Amniotic stem cell (primary cell): ENCODE data around the gene PRDM1.
A peak's percentile ranks its signal among the peaks of the same experiment; 100 is the strongest.

Experiments
- DNase-seq: peaks from one replicate; lab custom pipeline; 2025; lab: John Stamatoyannopoulos, UW

The PRDM1 gene

DNA sequence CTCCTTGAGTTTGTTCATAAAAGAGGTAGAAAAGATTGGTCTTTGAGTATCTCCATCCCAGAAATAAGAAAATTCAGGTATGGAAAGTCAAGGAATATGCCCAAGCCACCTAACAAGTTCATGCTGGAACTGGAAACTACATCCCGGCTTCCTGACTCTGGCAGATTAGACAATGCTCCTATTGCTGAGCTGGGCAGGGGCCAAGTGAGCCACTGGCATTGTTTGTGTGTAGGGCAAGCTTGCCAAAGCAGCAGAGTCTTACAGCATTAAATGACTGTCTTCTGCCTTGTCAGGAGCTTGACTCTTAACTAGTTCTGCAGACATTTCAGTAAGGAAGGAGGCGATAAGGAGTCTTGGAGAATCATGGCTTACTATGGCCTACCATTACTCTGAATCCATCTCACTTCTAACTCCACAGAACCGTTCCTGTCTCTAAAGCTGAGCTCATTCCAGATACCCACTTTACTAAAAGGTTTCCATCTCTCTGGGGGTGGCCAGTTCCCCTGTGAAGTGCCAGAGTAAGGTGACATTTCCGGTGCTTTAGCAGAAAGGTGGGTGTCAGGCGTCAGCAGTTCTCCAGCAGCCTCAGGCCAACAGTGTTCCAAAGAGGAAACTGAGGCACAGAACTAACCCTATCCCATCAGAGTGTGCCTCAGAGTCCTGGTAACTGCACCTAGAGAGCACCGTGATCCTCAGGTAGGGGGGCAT, 30.1 kb downstream of the PRDM1 start:
- DNase-seq, result no peak

DNA sequence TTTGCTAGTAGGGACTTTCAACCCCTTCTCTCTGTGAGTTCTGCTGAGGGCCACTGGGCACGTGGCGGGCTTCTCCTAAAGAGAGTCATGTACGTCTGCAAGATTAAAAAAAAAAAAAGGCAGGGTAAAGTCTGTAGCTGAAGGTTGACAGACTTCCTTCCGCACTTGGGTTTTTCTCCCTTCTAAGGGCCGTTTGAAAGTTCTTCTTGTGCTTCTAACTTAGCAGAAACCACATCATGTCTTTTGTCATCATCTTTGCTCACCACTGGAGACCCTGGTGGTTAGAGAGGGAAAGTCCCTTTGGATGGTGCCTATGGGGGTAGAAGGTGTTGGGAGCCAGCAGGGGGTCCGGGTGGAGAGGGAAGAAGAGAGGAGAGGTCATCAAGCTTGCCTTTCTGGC, 31.4 kb downstream of the PRDM1 start:
- no peak for DNase-seq

DNA sequence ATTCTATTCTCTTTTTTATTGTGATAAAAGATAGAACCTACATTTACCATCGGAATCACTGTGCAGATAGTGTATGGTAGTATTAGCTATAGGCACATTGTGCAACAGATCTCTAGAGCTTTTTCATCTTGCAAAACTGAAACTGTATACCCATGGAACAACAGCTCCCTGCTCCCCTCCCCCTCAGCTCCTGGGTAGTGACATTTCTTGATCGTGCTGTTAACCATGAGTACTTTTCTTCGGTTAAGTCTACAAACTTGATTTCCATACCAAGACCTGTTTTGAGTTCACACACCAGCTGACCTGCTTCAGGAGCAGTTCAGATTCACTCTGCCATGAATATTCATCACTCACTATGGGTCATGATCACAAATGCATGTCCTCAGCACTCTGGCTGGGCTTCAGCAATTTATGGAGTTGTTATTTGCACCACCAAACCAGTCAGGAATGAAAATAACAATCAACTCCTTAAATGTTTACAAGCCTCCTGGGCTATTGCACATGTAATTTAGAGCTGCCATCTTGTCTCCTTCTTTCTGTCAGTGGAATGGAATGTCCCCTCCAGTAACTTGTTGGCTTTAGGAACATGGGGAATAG, 32.8 kb downstream of the PRDM1 start:
- DNase-seq, result no peak

DNA sequence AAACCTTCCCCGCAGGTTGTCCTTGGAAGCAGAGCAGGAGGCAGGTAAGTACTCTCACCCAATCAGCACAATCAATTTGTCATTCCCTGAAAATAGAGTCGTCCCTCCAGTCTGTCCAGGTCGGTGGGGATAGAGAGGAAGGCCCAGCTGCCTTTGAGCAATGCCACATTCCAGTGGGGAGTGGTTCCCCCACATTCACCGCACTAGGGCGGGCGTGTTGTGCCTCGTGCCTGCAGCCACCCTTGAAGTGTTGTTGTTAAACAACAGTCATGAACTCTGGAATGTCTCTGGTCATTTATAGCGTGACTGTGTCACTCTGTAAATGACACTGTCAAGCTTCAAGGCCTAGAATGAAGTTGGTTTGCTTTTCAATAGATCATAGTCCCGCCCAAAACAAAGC, 33.4 kb downstream of the PRDM1 start:
- no peak for DNase-seq

DNA sequence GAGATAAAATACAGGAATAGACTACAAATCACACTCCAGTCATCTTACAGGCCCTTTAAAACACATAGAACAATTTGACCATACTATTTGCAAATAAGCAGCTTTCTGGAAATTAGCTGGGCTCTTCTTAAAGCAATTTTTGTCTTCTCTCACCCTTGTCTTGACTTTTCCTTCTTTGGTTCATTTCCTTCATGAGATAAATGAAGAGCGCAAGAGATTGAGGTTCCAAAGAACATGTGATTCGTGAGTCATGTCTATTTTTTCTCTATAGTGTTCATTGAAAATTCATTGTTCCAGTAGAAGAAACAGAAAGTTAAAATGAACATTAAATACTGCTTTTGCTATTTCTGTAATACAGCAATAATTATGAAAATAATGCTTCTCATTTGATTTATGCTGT, 33.9 kb downstream of the PRDM1 start:
- DNase-seq, result no peak

DNA sequence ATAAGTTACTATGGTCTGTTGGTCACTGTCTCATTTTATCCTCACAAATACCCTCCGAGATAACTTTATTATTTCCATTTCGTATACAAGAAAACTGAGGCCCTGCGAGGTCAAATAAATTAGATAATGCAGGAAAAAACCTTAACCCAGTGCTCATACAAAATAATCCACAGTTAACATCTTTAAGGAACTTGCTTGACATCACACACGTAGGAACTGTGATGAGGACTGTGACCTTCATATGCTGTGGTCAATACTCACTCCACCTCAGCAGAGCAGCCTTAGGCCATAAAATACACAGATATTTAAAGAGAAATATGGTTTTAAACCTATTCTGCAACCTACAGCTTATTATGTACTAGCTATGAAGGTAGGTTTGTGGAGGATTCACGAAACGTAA, 34.3 kb downstream of the PRDM1 start:
- no peak for DNase-seq

DNA sequence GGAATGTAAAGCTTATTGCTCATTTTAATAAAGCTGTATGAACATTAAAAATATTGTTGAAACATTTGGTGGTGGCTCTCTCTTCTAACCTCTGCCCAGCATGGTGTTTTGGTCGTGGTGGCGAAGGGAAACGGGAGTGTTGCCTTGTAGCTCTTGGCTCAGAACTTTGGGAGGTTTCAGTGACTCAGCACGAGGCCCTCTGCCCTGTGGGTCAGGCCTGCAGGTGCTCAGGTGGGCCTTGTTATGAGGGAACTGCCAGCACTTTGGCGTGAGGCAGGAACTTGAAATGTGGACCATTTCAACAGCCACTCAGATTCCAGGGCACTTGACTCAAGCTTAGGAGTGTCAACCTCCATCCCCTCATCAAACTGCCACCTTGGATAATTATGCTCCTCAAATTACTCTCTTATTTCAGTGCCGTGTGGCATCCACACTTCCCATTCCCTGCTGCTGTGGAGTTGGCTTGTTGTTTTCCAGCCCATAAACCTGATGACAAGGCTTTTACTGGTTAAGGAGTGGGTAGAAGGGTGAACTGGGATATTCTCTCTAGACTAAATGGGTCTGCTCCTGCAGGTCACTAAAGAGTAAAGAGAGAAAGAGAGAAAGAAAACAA, 36.3 kb downstream of the PRDM1 start:
- DNase-seq, result no peak

DNA sequence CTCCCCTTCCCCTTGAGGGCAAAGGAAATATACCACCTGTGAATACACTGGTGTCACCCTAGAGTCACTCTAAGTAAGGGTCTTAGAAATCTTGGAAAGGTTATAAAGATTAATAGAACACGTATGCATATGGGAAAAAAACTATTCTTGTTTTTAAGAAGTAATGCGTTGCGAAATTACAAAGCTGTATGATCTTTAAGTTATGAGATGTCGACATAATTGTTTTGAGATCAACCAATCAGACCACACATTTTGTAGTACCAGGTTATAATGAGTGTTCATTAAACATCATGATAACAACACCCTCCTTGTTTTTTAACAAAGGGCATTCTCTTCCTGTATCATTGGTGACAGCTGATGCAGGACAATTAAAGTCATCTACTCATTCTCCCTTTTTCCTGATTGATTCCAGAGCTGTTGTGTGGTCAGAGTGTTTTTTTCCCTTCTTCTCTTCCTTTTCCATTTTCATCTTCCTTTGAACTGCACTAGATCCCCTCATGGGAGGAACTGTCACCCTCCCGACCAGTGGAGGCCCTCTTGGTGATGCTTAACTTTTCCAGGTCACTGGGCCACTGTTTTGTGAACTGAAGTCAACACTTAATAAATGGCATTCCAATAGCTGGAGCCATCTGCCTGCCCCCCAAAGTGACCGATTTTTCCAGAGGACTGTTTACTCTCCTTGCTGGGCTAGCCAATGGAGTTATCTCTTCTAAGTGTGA, 37.0 kb downstream of the PRDM1 start:
- DNase-seq, result no peak

DNA sequence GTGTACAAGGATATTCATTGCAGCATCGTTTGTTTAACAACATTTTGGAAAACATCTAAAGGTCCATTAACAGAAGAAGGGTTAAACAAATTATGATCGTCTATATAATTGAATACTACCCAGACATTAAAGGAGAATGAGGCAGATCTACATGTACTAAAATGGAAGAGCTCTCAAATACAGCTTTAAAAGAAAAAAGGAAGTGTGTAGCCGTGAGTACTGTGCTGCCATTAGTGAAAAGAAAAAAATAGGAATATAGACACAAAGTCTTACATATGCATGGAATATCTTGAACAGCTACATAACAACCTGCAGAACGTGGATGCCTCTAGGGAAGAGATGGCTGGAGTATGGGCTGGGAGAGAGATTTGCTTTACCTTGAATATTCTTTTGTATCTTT, 37.9 kb downstream of the PRDM1 start:
- no peak for DNase-seq

DNA sequence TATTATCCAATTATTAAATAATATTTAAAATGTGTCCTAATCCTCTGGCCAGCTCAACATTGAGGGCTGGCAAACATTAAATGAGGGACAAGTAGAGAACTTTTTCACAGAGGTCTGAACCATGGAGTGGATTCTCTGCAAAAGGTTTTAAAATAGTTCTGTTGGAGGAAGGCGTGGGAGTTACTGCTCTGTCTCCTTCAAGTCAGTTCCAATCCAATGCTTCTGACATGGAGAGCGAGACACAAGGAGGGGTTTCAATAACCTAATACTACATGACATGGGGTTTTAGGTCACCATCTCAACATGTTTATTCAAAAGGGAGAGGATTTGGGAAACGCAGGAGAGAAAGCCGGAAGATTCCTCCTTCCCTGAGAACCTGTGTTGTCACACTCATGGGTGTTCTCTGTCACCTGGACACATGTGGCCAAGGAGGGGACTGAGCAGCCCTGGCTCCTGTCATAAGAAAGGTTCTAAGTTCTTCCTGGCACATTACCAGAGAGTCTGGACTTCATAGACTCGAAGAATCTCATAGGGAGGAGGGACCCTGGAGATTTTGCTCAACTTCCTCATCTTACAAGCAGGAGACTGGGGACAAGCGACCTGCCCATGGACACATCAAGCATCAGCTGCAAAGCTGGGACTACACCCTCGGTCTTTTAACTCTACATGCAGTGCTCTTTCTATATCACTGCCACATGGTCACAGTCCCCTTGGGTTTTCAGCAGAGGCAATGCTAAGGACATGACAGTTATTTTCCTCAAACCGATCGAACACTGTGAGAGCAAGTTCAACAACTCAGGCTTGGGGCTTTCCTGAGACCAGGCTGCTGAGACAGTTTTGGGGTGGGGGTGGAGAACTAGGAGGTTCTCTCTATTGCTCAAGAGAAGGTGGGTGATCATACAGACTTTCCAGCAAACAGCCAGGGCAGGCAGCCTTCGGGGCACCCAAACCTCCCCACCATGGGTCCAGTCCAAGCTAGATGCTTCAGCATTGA, 38.6 kb downstream of the PRDM1 start:
- no peak for DNase-seq

DNA sequence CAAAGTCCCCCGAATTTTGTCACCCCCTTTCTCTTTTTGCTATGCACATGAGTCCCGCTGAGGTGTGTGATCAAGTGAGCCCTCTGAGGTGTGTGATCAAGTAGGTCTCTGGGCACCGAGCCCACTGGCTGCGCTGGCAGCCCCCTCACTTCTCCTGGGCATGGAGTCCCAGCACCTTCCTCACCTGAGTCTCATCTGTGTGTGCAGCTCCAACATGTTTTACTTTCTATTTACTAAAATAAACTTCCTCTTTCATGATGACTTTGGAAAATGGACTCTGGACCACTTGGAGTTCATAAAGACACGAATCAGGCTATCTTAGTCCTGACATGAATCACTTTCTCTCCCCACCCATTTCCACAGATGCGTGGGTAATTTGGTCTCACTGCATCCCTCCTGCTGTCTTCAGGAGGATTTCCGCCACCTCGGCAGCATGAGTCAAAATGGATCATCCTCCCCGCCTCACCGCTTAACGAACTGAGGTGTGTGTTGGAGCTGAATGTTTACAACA, 39.8 kb downstream of the PRDM1 start:
- DNase-seq, result no peak

DNA sequence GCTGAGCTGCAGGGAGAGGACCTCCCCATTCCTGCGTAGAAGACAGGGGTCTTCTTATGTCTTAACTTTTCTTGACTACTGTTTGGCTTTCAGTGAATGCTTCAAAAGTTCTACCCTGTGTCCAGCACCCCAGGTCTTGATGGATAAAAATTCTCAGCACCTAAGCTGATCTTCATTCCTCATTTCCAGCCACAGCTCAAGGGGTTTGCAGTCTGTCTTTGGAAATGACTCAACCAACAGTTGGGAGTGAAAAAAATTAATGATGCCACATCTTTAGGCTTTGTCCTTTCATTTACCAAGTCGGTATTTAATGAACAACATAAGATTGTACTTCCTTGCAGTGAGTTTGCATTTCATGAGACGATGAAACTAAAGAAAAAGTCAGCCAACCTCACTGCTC, 40.3 kb downstream of the PRDM1 start:
- DNase-seq, result no peak

DNA sequence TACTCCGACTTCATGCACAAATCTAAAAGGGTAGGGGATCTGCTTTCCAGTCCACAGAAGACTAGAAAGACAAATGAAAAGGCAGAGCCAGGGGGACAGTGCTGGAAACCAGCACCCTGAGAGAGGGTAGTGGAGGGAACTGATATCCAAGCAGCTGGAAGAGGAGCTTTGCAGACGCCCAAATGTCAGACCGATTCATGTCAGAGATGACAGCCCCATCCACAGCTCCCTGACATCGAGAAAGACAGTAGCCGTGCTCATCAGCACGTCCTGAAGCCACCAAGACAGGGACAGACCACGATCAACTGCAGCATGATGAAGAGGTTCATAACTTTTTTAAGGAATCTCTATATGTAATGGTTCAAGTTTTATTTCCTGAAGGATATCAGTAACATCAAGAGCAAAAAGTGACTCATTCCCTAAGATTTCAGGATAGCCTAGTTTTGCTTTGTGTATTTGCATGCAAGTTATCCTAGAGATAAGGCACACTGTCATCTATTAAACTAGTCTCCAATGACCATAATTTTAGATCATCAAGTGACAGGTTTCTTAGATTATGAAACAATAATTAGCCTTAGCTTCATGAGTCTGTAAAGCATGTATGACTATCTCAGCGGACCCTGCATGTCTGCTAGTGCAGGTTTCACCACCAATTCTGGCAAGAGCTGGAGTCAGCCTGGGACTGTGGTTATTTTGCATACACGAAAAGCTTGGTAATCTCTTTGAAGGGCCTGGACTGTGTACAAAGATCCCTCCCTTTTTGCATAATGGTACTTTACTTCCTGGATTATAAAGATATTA, 43.0 kb downstream of the PRDM1 start:
- DNase-seq, result peak; percentile 55

DNA sequence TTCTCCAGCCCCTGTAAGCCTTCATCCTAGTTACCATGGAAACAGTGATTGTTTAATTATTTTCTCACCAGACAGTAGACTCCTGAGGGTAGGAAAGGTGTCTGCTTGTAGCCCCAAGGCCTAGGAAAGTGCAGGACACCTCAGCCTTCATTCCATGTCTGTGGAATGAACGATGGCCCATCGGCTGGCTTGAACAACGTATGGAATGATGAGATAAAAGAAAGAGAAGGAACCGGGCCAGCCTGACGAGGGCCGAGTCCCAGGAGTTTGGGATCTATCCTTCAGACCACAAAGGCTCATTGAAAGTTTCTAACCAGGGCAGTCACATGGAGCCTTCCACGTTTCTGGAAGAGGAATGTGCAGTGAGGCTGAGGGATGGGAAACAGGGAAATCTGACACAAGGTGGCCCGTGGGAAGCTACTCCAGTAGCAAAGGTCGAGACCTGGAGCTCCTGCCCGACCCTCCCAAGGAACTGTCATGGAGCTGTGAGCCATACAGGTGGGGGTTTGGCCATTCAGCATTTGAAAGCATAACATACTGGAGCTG, 46.1 kb downstream of the PRDM1 start:
- no peak for DNase-seq

DNA sequence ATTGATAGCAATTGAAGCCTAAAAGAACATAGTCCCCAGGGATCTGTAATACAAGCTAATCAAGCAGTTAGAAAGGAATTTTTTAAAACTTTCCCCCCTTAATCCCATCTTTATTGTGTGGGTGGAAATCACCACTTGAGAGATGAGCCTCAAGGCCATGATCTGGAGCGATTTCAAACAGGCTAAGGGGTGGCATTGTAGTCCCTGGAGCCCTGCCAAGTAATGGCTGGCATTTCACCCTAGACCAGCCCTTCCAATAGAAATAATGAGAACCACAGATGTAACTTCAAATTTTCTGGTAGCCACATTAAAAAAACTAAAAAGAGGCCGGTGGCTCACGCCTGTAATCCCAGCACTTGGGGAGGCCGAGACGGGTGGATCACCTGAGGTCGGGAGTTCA, 46.9 kb downstream of the PRDM1 start:
- no peak for DNase-seq

DNA sequence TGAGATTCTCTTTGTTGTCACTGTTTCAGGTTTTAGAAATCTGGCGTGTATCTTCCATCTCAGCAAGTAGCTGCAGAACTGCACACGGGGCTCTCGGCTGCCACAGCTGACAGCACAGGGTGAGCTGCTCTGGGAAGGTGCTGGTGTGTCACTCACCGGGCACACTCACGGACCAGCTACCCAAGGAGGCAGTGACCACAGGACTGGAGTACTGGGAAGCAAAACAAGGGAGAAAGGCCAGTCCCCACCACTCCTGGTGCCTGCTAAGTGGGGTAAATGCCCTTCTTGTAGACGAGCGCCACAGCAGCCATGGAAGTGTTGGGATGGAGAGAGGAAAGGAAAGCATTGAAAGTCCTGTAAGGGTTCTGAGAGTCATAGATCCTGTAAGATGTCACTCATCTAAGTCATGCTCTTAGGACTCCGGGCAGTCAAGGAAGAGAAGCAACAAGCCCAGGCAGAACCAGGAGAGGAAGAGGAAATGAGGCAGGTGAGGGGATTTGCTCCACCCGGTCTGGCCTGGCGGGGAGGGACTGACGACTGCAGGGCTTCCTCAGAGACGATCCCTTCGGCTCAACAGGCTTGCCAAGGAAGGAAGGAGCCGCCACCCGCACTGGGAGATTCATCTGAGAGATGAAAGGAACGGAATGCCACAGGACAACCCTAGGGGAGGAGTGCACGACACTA, 48.1 kb downstream of the PRDM1 start:
- no peak for DNase-seq

DNA sequence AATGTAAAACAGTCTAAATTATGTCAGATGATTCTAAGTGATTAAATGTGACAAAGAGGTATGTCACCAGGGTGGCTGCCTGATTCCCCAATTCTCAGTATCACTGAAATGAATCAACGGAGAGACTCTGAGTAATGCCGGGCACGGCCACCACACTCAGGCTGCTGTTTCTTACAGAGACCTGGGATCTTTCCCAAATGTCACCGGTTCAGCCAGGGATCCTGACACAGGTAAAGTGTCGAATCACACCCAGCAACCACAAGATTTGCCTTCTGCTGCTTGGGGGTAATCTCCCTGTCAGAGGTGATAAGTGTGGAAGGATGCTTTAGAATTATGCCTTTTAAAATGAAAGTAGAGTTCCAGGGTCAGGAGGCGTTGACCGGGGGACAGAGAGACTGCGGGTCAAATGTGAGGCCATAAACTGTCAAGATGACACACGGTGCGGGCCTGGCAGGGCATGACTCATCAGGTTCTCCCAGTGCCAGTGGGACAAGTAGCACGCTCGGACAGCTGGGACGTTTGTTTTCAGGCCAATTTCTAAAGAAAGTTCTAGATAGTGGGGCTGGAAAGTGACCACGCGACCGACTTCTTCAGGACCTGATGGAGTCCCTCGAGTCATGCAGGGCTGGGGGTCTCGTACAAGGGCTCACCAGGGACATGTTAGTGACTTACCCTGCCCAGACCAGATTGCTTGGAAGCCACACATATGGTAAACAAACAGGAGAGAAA, 48.9 kb downstream of the PRDM1 start:
- DNase-seq, result no peak

DNA sequence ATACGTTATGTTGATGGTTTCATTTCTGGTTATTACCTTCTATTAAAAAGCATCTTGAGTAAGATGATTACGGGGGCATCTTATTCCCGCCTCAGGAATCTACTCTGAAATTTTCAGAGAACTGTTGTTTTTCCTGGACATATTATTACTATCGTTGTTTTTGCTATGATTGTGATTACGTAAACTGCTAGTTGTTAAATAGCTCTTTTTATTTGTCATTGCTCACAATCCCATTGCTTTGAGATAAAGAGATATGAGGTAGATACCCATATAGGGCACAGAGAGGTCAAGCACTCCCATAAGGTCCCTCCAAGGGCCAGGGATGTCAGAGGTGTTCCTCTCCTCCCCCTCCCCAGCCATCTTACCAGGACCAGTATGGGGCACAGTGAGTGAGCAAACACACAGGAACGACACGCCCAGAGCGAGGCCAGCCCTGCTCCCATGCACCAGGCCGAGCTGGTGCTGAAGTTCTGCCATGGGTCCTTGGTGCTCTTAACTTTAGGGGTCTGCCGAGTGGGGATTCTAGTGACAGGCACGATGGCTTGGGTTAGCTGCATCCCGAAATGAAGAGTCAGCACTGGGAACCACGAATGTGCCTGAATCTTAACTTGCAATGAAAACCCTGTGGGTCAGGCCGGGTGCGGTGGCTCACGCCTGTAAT, 49.9 kb downstream of the PRDM1 start:
- DNase-seq, result no peak

DNA sequence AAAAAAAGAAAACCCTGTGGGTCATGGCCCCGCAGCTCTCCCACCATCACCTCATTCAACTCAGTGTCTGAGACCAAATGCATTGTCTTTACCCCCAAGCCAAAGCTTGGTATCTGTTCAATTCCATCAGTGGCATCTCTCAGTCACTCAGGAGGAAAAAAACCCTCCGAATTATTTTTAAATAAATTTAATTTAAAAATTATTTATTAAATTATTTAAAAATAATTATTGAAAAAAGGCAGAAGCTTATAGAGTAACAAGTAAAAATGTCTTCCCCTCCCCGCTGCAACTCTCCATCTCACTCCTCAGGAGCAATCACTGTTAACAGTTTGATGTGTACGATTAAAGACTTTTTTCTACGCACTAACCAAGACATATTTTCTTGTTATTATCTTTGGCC, 50.7 kb downstream of the PRDM1 start:
- no peak for DNase-seq
